Measurements from ENCODE around the gene KLC4. TPM values are rescaled to one million over a fixed set of nuclear protein-coding genes. Genes with fewer than 3 reads are reported as not detected.
"Not testable (repeated sequence)": the region's sequence is repeated elsewhere in the genome, so short reads cannot be mapped to it uniquely, and the experiment has no call there.

The KLC4 gene
- total RNA-seq, 1 donor, result 9.6 TPM

- H3K27me3 ChIP-seq (ENCODE audit: insufficient read depth, low read length), result peaks cover 16% of the 10 kb centered on the region
- peak within 1 kb of the TSS; percentile 12 for H3K4me3 ChIP-seq (ENCODE audit: low read length)
- peaks cover 10% of the 10 kb centered on the region for H3K4me1 ChIP-seq (ENCODE audit: insufficient read depth, low read length)
- H3K9me3 ChIP-seq (ENCODE audit: low read depth, low read length), result no peaks in the 10 kb centered on the region
These were observed 16.4 kb downstream of the KLC4 start, which contains the start of gene PTK7 for GRCh38 chr6:43075670-43076463. TSS of gene PTK7 (plus strand) at chr6:43076314. CDS start at chr6:43076489, 175 bp downstream.

- no peaks in the 10 kb centered on the region for H3K9me3 ChIP-seq (ENCODE audit: low read depth, low read length)
- peak overlapping the region; percentile 12 for H3K4me3 ChIP-seq (ENCODE audit: low read length)
- H3K4me1 ChIP-seq (ENCODE audit: insufficient read depth, low read length), result peaks cover 10% of the 10 kb centered on the region
- H3K27me3 ChIP-seq (ENCODE audit: insufficient read depth, low read length), result peaks cover 16% of the 10 kb centered on the region
These were observed 17.3 kb downstream of the KLC4 start for GRCh38 chr6:43076464-43077332.

- Histone ChIP-seq H3K27me3 (ENCODE audit: insufficient read depth, low read length) (peaks cover 16% of the 10 kb centered on the region), H3K4me1 (ENCODE audit: insufficient read depth, low read length) (peaks cover 10% of the 10 kb centered on the region), H3K9me3 (ENCODE audit: low read depth, low read length) (no peaks in the 10 kb centered on the region), H3K4me3 (ENCODE audit: low read length) (no peak overlapping the region)
These were observed 17.9 kb downstream of the KLC4 start for GRCh38 chr6:43077333-43077809.

GRCh38 chr6:43077981-43078511, 18.6 kb downstream of the KLC4 start:
- Histone ChIP-seq H3K4me3 (ENCODE audit: low read length) (no peak overlapping the region), H3K27me3 (ENCODE audit: insufficient read depth, low read length) (peaks cover 16% of the 10 kb centered on the region), H3K9me3 (ENCODE audit: low read depth, low read length) (no peaks in the 10 kb centered on the region), H3K4me1 (ENCODE audit: insufficient read depth, low read length) (peaks cover 10% of the 10 kb centered on the region)

GRCh38 chr6:43078691-43079090, 19.3 kb downstream of the KLC4 start:
- Histone ChIP-seq H3K4me3 (ENCODE audit: low read length) (no peak overlapping the region), H3K4me1 (ENCODE audit: insufficient read depth, low read length) (peaks cover 10% of the 10 kb centered on the region)

GRCh38 chr6:43081043-43081442, 21.6 kb downstream of the KLC4 start:
- H3K4me1 ChIP-seq (ENCODE audit: insufficient read depth, low read length), result peaks cover 10% of the 10 kb centered on the region
- peaks cover 14% of the 10 kb centered on the region for H3K27me3 ChIP-seq (ENCODE audit: insufficient read depth, low read length)
- no peaks in the 10 kb centered on the region for H3K9me3 ChIP-seq (ENCODE audit: low read depth, low read length)
- no peak overlapping the region for H3K4me3 ChIP-seq (ENCODE audit: low read length)

More at GRCh38 chr6:43078691-43079090, 19.3 kb downstream of the KLC4 start:
- peaks cover 16% of the 10 kb centered on the region for H3K27me3 ChIP-seq (ENCODE audit: insufficient read depth, low read length)
- no peaks in the 10 kb centered on the region for H3K9me3 ChIP-seq (ENCODE audit: low read depth, low read length)

GRCh38 chr6:43081922-43082321, 22.5 kb downstream of the KLC4 start:
- H3K4me1 ChIP-seq (ENCODE audit: insufficient read depth, low read length); H3K9me3 ChIP-seq (ENCODE audit: low read depth, low read length); H3K4me3 ChIP-seq (ENCODE audit: low read length): not testable (repeated sequence)
- H3K27me3 ChIP-seq (ENCODE audit: insufficient read depth, low read length), result peaks cover 11% of the 10 kb centered on the region

- H3K4me1 ChIP-seq (ENCODE audit: insufficient read depth, low read length), result no peaks in the 10 kb centered on the region
- no peaks in the 10 kb centered on the region for H3K9me3 ChIP-seq (ENCODE audit: low read depth, low read length)
- no peaks in the 10 kb centered on the region for H3K27me3 ChIP-seq (ENCODE audit: insufficient read depth, low read length)
- no peak overlapping the region for H3K4me3 ChIP-seq (ENCODE audit: low read length)
These were observed 23.6 kb downstream of the KLC4 start for GRCh38 chr6:43082806-43083655.

- Histone ChIP-seq H3K4me1 (ENCODE audit: insufficient read depth, low read length) (no peaks in the 10 kb centered on the region), H3K9me3 (ENCODE audit: low read depth, low read length) (no peaks in the 10 kb centered on the region), H3K27me3 (ENCODE audit: insufficient read depth, low read length) (no peaks in the 10 kb centered on the region), H3K4me3 (ENCODE audit: low read length) (no peak overlapping the region)
These were observed 26.7 kb downstream of the KLC4 start for GRCh38 chr6:43086022-43086658.

- Histone ChIP-seq H3K27me3 (ENCODE audit: insufficient read depth, low read length) (no peaks in the 10 kb centered on the region), H3K4me1 (ENCODE audit: insufficient read depth, low read length) (no peaks in the 10 kb centered on the region), H3K9me3 (ENCODE audit: low read depth, low read length) (no peaks in the 10 kb centered on the region), H3K4me3 (ENCODE audit: low read length) (no peak overlapping the region)
These were observed 29.2 kb downstream of the KLC4 start for GRCh38 chr6:43088654-43089056.

- H3K4me3 ChIP-seq (ENCODE audit: low read length), result no peak overlapping the region
- no peaks in the 10 kb centered on the region for H3K27me3 ChIP-seq (ENCODE audit: insufficient read depth, low read length)
- no peaks in the 10 kb centered on the region for H3K9me3 ChIP-seq (ENCODE audit: low read depth, low read length)
- H3K4me1 ChIP-seq (ENCODE audit: insufficient read depth, low read length), result no peaks in the 10 kb centered on the region
These were observed 30.0 kb downstream of the KLC4 start for GRCh38 chr6:43089467-43089866.

GRCh38 chr6:43089874-43090558, 30.6 kb downstream of the KLC4 start:
- Histone ChIP-seq H3K4me1 (ENCODE audit: insufficient read depth, low read length) (no peaks in the 10 kb centered on the region), H3K9me3 (ENCODE audit: low read depth, low read length) (no peaks in the 10 kb centered on the region), H3K27me3 (ENCODE audit: insufficient read depth, low read length) (no peaks in the 10 kb centered on the region), H3K4me3 (ENCODE audit: low read length) (no peak overlapping the region)

- H3K4me3 ChIP-seq (ENCODE audit: low read length), result no peak overlapping the region
- no peaks in the 10 kb centered on the region for H3K4me1 ChIP-seq (ENCODE audit: insufficient read depth, low read length)
- no peaks in the 10 kb centered on the region for H3K27me3 ChIP-seq (ENCODE audit: insufficient read depth, low read length)
- H3K9me3 ChIP-seq (ENCODE audit: low read depth, low read length), result no peaks in the 10 kb centered on the region
These were observed 31.1 kb downstream of the KLC4 start for GRCh38 chr6:43090559-43090956.
